CD4-positive, alpha-beta T cell treated with Interleukin-4 for 4 hours (primary cell): ENCODE data around the gene HENMT1.

Source experiments
- DNase-seq: peaks from one replicate; pipeline ENCODE4 v3.0.0-alpha.2; 2020

Gene HENMT1

GRCh38 chr1:108624069-108624468 is 36.8 kb downstream of the HENMT1 start:
- DNase-seq = no peak

- no peak for DNase-seq
Measured at GRCh38 chr1:108617724-108618056, 43.2 kb downstream of the HENMT1 start.

- no peak for DNase-seq
Measured at GRCh38 chr1:108617008-108617723, 43.7 kb downstream of the HENMT1 start.

GRCh38 chr1:108615544-108615943 is 45.3 kb downstream of the HENMT1 start:
- DNase-seq = no peak

GRCh38 chr1:108612496-108612895 is 48.4 kb downstream of the HENMT1 start:
- DNase-seq = no peak

GRCh38 chr1:108611984-108612383 is 48.9 kb downstream of the HENMT1 start:
- DNase-seq = no peak

- DNase-seq = no peak
Measured at GRCh38 chr1:108610073-108610472, 50.8 kb downstream of the HENMT1 start.

- DNase-seq = no peak
Measured at GRCh38 chr1:108609483-108610049, 51.3 kb downstream of the HENMT1 start.

- no peak for DNase-seq
Measured at GRCh38 chr1:108606478-108606877, 54.4 kb downstream of the HENMT1 start.

GRCh38 chr1:108605633-108606032 is 55.3 kb downstream of the HENMT1 start:
- DNase-seq = no peak

GRCh38 chr1:108601708-108602410 is 59.0 kb downstream of the HENMT1 start:
- DNase-seq = no peak

GRCh38 chr1:108600504-108600903 is 60.4 kb downstream of the HENMT1 start:
- DNase-seq = no peak

GRCh38 chr1:108598340-108598739 is 62.6 kb downstream of the HENMT1 start:
- no peak for DNase-seq
